GM19324 (cell line): ENCODE data around the gene TTLL6.

Experiments
- ATAC-seq: cut with Tn5 transposase; IDR thresholded peaks from one replicate; pipeline ENCODE4 v1.9.1; 2021; ENCODE audit warnings: mild to moderate bottlenecking, moderate library complexity; ENCODE audit not compliant: unreplicated experiment, low FRiP score

Gene TTLL6

GRCh38 chr17:48745381-48746275, 71.4 kb downstream of the TTLL6 start:
- ATAC-seq, result no peak

GRCh38 chr17:48740537-48740936, 76.5 kb downstream of the TTLL6 start:
- no peak for ATAC-seq

GRCh38 chr17:48738803-48739526, 78.1 kb downstream of the TTLL6 start:
- ATAC-seq, result no peak

GRCh38 chr17:48738424-48738802, 78.6 kb downstream of the TTLL6 start:
- ATAC-seq, result no peak

- ATAC-seq, result no peak
These were observed 79.5 kb downstream of the TTLL6 start for GRCh38 chr17:48737330-48738043.

- ATAC-seq, result no peak
These were observed 82.0 kb downstream of the TTLL6 start for GRCh38 chr17:48735062-48735351.

- ATAC-seq, result no peak
These were observed 82.5 kb downstream of the TTLL6 start for GRCh38 chr17:48734333-48735061.

- ATAC-seq, result no peak
These were observed 83.2 kb downstream of the TTLL6 start for GRCh38 chr17:48733632-48734328.

GRCh38 chr17:48732688-48733629, 84.1 kb downstream of the TTLL6 start:
- ATAC-seq, result no peak

- no peak for ATAC-seq
These were observed 85.7 kb downstream of the TTLL6 start for GRCh38 chr17:48731355-48731754.

- no peak for ATAC-seq
These were observed 86.8 kb downstream of the TTLL6 start for GRCh38 chr17:48730240-48730550.

GRCh38 chr17:48729335-48730239, 87.4 kb downstream of the TTLL6 start:
- ATAC-seq, result no peak

- no peak for ATAC-seq
These were observed 88.5 kb downstream of the TTLL6 start, which contains the start of gene HOXB13 for GRCh38 chr17:48728232-48729231. Gene HOXB13, minus strand, starts transcription at chr17:48728750. Its CDS starts 157 bp downstream, at chr17:48728593.

GRCh38 chr17:48727415-48728175, 89.4 kb downstream of the TTLL6 start:
- no peak for ATAC-seq

- ATAC-seq, result no peak
These were observed 90.1 kb downstream of the TTLL6 start for GRCh38 chr17:48726916-48727286.
